Endodermal cell (in vitro differentiated cells): ENCODE data around the gene STK26. TPM values are rescaled to one million over a fixed set of nuclear protein-coding genes. Genes with fewer than 3 reads are reported as not detected.

ENCODE experiments used
- DNase-seq: peaks from one replicate; pipeline ENCODE4 v3.0.0-alpha.2; 2017
- H3K27ac ChIP-seq: 2 replicates; pipeline ENCODE4 v1.5.1; 2013; ENCODE audit warnings: mild to moderate bottlenecking, low read depth, low read length, moderate library complexity
- H3K27me3 ChIP-seq: 2 replicates; pipeline ENCODE4 v1.6.1; 2013; ENCODE audit warnings: mild to moderate bottlenecking, low read length, moderate library complexity; ENCODE audit not compliant: insufficient read depth, control insufficient read depth, poor library complexity, severe bottlenecking
- H3K36me3 ChIP-seq: 2 replicates; pipeline ENCODE4 v1.7.0; 2013; ENCODE audit warnings: mild to moderate bottlenecking, low read length, moderate library complexity; ENCODE audit not compliant: control insufficient read depth, insufficient read depth
- H3K4me1 ChIP-seq: one replicate; pipeline ENCODE4 v1.7.0; 2013; ENCODE audit warnings: low read length; ENCODE audit not compliant: control insufficient read depth, insufficient read depth
- H3K4me3 ChIP-seq: 2 replicates; pipeline ENCODE4 v1.5.1; 2013; ENCODE audit warnings: mild to moderate bottlenecking, low read length, moderate library complexity
- H3K9ac ChIP-seq: 2 replicates; pipeline ENCODE4 v1.6.1; 2013; ENCODE audit warnings: mild to moderate bottlenecking, low read length, moderate library complexity; ENCODE audit not compliant: poor library complexity, severe bottlenecking; ENCODE audit errors: extremely low read depth
- H3K9me3 ChIP-seq: 2 replicates; pipeline ENCODE4 v1.6.1; 2013; ENCODE audit warnings: mild to moderate bottlenecking, low read length, moderate library complexity; ENCODE audit not compliant: control insufficient read depth
- H3K27ac Mint-ChIP-seq: 2 replicates; pipeline ENCODE4 v1.8.0; 2020; ENCODE audit warnings: mixed read lengths
- H3K27me3 Mint-ChIP-seq: 2 replicates; pipeline ENCODE4 v1.8.0; 2021; ENCODE audit warnings: mild to moderate bottlenecking, mixed read lengths; ENCODE audit not compliant: insufficient read depth
- H3K36me3 Mint-ChIP-seq: 2 replicates; pipeline ENCODE4 v1.8.0; 2020; ENCODE audit warnings: low read depth, mixed read lengths
- H3K4me1 Mint-ChIP-seq: 2 replicates; pipeline ENCODE4 v1.8.0; 2020; ENCODE audit warnings: mixed read lengths
- H3K4me3 Mint-ChIP-seq: 2 replicates; pipeline ENCODE4 v1.8.0; 2020; ENCODE audit warnings: mild to moderate bottlenecking, moderate library complexity, mixed read lengths
- H3K9me3 Mint-ChIP-seq: 2 replicates; pipeline ENCODE4 v1.8.0; 2020; ENCODE audit warnings: mild to moderate bottlenecking, mixed read lengths
- CTCF ChIP-seq: fragments of 200-600 bp; sonication (generic); conservative IDR thresholded peaks from 2 replicates; pipeline ENCODE4 v1.5.0; 2021; ENCODE audit warnings: antibody characterized with exemption, mild to moderate bottlenecking
- WGBS, 2 experiments: methylation state at CpG; one replicate each; pipeline versions ENCODE4 v1.1.5 to v1.1.7; 2013; ENCODE audit warnings: missing lambda C conversion rate in 2 of 2, mixed read lengths in 1 of 2; ENCODE audit not compliant: insufficient coverage in 1 of 2, insufficient read length in 1 of 2; 5-methylcytosine and 5-hydroxymethylcytosine counted together
- total RNA-seq, 2 donors: library from RNA; stranded (reverse); fragmentation: NEBNext Ultra II Directional in 1 of 2; extraction: Animal tissue kit (Norgen Biotek cat#: 25700) in 1 of 2; gene quantifications; 2 replicates in 1 of 2; 3 replicates in 1 of 2; pipeline ENCODE4 v1.2.1, GENCODE V29; 2021

STK26 gene
- total RNA-seq, 2 donors from 2014 or later = 105 to 140 TPM

- DNase-seq = no peak
- no peak for TF ChIP-seq CTCF
- no peaks in the 10 kb centered on the region for H3K36me3 ChIP-seq
- Mint-ChIP-seq H3K9me3 (no peaks in the 10 kb centered on the region), H3K36me3 (no peaks in the 10 kb centered on the region), H3K4me1 (peaks cover 3% of the 10 kb centered on the region), H3K27ac (no peak overlapping the region), H3K27me3 (peaks cover 2% of the 10 kb centered on the region), H3K4me3 (no peak overlapping the region)
- no peaks in the 10 kb centered on the region for H3K27me3 ChIP-seq
- no peaks in the 10 kb centered on the region for H3K9me3 ChIP-seq
- no peak overlapping the region for H3K9ac ChIP-seq
- H3K4me1 ChIP-seq = no peaks in the 10 kb centered on the region
- no peak overlapping the region for H3K4me3 ChIP-seq
- 92 to 100% methylated on average over 1 to 2 of the region's 2 CpGs for WGBS, 2 experiments
- H3K27ac ChIP-seq = no peak overlapping the region
Measured at GRCh38 chrX:132016628-132017430, 6.3 kb upstream of the STK26 start.

GRCh38 chrX:132017431-132018185 is 5.5 kb upstream of the STK26 start:
- no peak for DNase-seq
- Histone ChIP-seq H3K4me1 (no peaks in the 10 kb centered on the region), H3K9ac (no peak overlapping the region), H3K27me3 (no peaks in the 10 kb centered on the region), H3K9me3 (no peaks in the 10 kb centered on the region), H3K4me3 (no peak overlapping the region), H3K27ac (no peak overlapping the region), H3K36me3 (no peaks in the 10 kb centered on the region)
- WGBS, 2 experiments = 100% methylated on average over 1 of the region's 1 CpG; no CpG with 5 or more reads in 1 of the 2 experiments
- Mint-ChIP-seq H3K9me3 (no peaks in the 10 kb centered on the region), H3K27ac (no peak overlapping the region), H3K27me3 (peaks cover 2% of the 10 kb centered on the region), H3K4me1 (peaks cover 3% of the 10 kb centered on the region), H3K36me3 (no peaks in the 10 kb centered on the region), H3K4me3 (no peak overlapping the region)
- TF ChIP-seq CTCF = no peak

- peak overlapping the region; percentile 47 for H3K9ac ChIP-seq
- H3K4me1 ChIP-seq = no peaks in the 10 kb centered on the region
- no peaks in the 10 kb centered on the region for H3K27me3 ChIP-seq
- H3K9me3 Mint-ChIP-seq = no peaks in the 10 kb centered on the region
- H3K27me3 Mint-ChIP-seq = peaks cover 2% of the 10 kb centered on the region
- peaks cover 3% of the 10 kb centered on the region for H3K36me3 Mint-ChIP-seq
- H3K27ac ChIP-seq = no peak overlapping the region
- DNase-seq = no peak
- no peaks in the 10 kb centered on the region for H3K36me3 ChIP-seq
- H3K9me3 ChIP-seq = no peaks in the 10 kb centered on the region
- H3K4me3 Mint-ChIP-seq = peak overlapping the region; percentile 97
- peak overlapping the region; percentile 96 for H3K27ac Mint-ChIP-seq
- peaks cover 30% of the 10 kb centered on the region for H3K4me1 Mint-ChIP-seq
- H3K4me3 ChIP-seq = peak overlapping the region; percentile 91
- peak; percentile 65 for TF ChIP-seq CTCF
- 0 to 2% methylated on average over 2 to 24 of the region's 24 CpGs for WGBS, 2 experiments
Measured at GRCh38 chrX:132022198-132022966, 720 bp upstream of the STK26 start.
